ENCODE measurements around the gene ADAM12. TPM values are rescaled to one million over a fixed set of nuclear protein-coding genes. Genes with fewer than 3 reads are reported as not detected.

The ADAM12 gene
- total RNA-seq, 1 experiment from 2014 or later, result 21.2 TPM

DNA sequence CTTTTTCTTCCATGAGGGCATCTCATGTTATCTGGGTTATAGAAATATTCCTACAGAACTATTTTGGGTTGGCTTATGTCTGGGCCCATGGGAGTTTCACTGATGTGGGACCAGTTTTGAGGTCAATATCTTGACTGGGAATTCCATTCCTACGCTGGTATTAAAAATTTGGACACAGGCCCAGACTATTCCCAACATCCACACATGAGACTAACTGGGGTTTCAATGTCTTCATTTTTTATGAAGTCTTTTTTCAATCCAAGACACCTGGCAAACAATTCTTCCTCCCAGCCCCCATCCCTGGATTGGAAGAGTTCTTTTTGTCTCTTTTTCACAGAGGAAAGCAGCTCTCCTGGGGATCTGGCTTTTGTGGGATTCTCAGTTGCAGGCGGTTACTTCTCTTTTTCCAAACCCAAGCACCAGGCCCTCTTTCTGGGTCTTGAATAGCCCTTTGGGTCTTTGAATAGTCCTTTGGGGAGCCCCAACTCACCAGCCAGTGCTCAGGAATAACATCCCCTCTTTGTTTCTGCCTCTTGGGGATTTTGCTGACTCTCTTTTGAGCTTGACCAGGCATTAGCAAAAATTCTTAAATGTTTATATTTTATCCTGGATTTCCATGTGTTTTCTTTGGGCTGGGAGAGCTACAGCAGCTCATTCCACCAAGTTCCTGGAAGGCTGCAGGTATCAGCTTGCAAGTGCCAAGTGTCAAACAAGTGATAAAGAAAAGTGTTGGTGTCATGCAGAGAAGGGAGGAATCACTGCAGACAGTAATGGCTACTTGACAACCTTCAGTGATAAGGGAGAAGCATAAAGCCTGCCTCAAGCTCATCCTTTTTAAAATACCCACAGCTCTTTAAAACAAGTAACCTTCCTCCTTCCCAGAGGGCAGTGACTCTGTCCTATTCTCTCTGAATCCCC is 234.3 kb downstream of the ADAM12 start:
- DNase-seq (ENCODE audit: low read depth), result peak; percentile 63

- peak; percentile 96 for DNase-seq (ENCODE audit: low read depth)
Observed at GRCh38 chr10:126147866-126148587, 240.2 kb downstream of the ADAM12 start.

- DNase-seq (ENCODE audit: low read depth), result no peak
Observed at GRCh38 chr10:126146771-126147170, 241.5 kb downstream of the ADAM12 start.

GRCh38 chr10:126143117-126143516 is 245.2 kb downstream of the ADAM12 start:
- no peak for DNase-seq (ENCODE audit: low read depth)

DNA sequence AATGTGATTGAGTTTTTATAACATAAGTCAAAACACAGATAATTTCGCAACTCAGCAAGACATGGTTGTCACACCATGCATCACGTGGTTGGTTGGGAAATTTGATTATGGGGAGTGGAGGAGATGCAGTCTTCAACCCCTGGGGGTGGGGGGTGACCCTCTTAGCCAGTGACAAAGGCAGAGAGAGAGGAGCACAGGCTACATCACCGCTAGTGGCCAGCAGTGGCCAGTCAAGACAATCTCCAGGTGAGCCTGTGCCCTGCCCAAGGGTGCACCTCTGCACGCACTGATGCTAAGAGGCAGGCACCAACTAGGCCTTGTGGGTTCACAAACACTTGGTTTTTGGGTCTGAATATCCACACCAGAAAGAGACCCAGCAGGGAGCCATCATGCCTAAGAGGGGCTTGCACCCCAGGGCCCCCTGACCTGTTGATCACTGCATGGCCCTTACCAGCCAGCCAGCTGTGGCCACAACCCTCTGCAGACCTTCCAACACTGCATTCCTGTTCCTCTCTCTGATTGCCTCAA is 247.5 kb downstream of the ADAM12 start:
- DNase-seq (ENCODE audit: low read depth), result no peak

GRCh38 chr10:126137562-126138221 is 250.6 kb downstream of the ADAM12 start:
- peak; percentile 54 for DNase-seq (ENCODE audit: low read depth)

GRCh38 chr10:126135941-126136595 is 252.2 kb downstream of the ADAM12 start:
- DNase-seq (ENCODE audit: low read depth), result no peak

DNA sequence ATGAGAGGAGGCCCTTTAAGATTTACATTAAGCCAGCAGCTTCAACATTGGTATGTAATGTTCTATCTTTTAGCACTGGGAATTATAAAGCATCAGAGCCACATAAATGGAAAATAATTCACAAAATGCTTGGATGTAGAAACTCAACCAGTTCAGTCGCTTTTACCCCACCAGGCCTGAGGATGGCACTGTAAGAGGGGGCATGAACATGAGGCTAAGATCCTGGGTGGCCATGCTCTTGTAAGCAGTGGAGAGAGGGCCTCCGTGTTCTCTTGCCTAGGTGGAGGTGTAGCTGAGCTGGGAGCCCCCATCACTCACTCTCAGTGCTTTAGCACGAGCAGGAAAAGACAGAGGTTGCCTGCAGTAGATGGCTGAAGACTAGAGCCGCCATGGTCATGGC is 253.1 kb downstream of the ADAM12 start:
- no peak for DNase-seq (ENCODE audit: low read depth)

DNA sequence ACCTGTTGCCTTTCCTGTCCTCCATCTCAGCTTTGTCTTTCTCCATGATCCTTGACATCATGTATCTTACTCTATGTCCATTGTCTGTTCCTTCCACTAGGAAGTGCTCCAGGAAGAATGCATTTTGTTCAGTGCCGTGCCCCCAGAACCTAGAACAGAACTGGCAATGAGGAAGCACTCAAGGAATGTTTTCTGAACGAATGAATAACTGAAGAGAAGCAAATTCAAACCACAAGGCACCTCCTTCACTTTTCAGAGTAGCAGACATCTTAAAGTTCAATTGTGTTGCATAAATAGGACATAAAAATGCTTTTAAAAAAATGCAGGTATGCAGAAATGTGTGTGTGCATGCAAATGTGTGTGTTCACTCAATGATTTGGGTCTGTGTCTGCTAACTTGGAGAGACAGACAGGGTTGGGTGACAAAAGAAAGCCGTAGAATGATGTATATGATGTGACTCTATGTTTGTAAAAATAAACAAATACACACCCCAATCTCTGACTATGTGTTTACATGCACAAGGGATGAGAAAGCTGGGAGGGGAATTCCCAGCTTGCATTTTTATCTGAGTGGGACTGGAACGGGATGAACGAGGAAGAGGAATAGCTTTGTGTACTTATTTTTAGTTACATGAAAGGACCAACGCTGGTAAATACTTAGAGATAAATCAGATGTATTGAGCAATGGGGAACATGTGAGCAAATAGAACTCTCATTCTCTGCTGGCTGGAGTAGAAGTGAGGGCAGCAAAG is 254.2 kb downstream of the ADAM12 start:
- peak; percentile 49 for DNase-seq (ENCODE audit: low read depth)

DNA sequence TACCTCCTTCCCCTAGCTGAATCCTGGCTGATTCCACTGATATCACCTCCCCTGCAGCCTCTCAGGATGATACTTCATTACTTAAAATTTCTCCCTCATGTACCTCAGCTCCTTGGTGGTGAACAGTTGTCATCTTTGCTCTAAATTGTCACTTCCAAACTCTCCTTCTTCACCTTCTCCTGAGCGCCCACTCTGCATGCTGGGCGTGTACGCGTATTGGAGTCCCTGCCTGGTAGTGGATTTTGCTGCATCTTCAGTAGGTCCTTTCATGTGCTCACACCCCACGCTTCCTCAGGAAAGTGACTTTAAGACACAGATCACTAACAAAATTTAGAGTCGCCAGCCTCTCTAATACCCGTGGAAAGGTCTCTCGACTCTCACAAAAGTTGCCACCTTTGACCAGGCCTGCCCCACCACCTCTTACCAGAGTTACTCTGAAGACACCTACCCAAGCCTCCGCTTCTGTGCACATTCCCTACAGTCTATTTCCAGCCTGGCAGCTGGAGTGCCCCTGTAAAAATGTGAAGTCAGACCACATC is 255.1 kb downstream of the ADAM12 start:
- DNase-seq (ENCODE audit: low read depth), result no peak

GRCh38 chr10:126131341-126131740 is 256.9 kb downstream of the ADAM12 start:
- DNase-seq (ENCODE audit: low read depth), result no peak

- no peak for DNase-seq (ENCODE audit: low read depth)
Observed at GRCh38 chr10:126130271-126130710, 258.0 kb downstream of the ADAM12 start.

- no peak for DNase-seq (ENCODE audit: low read depth)
Observed at GRCh38 chr10:126129026-126129425, 259.3 kb downstream of the ADAM12 start.

- DNase-seq (ENCODE audit: low read depth), result no peak
Observed at GRCh38 chr10:126128581-126128980, 259.7 kb downstream of the ADAM12 start.

GRCh38 chr10:126127481-126128029 is 260.7 kb downstream of the ADAM12 start:
- DNase-seq (ENCODE audit: low read depth), result no peak

DNA sequence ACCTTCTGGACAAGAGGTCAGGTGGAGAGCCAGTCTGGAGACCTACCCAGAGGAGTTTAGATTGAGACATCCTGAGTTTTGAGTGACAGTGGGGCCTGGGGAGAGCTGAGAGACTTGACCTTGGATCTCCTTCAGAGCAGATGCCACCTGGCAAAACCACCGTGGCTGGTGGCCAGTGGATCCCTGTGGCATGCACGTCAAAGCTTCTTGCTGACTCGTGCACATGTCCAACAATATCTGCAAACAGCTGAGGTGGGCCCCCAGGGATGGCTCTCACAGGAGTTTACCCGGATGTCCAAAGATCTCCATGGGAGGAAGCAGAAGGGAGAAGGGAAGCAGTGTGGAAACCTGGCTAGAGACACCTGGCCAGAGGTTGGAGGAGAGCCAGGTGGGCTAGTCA is 261.4 kb downstream of the ADAM12 start:
- DNase-seq (ENCODE audit: low read depth), result peak; percentile 38

DNA sequence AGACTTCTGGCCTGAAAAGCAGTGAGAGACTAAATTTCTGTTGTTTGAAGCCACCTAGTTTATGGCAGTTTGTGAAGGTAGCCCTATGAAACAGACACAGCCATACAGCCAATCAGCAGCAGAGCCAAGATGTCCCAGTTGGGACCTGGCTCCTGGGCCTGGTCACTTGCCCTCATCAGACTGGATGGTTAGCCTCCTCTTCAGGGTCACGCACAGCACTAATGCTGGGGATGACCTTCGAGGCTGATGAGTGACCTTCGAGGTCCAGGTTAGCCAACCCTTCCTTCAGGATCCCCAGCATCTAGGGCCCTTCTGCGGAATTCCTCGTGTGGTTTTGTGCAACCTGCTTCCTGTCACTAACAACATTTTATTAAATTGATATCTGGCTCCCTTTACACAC is 262.3 kb downstream of the ADAM12 start:
- DNase-seq (ENCODE audit: low read depth), result no peak

DNA sequence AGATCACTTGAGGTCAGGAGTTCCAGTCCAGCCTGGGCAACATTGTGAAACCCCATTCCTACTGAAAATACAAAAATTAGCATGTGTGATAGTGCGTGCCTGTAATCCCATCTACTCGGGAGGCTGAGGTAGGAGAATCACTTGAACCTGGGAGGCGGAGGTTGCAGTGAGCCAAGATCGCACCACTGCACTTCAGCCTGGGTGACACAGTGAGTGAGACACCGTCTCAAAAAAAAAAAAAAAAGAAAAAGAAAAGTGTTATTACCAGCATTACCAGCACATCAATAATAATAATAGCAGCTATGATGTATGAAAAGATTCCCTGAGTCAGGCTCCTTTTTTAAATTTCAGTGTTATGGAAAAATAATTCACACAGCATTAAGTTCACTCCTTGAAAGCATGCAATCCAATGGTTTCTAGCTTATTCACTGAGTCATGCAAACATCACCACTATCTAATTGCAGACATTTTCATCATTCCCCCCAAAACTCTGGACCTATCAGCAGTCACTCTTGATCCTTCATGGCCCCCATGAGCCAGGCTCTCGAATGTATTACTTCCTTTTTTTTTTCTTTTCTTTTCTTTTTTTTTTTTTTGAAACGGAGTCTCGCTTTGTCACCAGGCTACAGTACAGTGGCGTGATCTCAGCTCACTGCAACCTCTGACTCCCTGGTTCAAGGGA is 263.5 kb downstream of the ADAM12 start:
- DNase-seq (ENCODE audit: low read depth), result peak; percentile 19

- peak; percentile 69 for DNase-seq (ENCODE audit: low read depth)
Observed at GRCh38 chr10:126124046-126124445, 264.2 kb downstream of the ADAM12 start.
